Endothelial cell of umbilical vein (primary cell): ENCODE measurements around the gene PCSK9. TPM values are rescaled to one million over a fixed set of nuclear protein-coding genes. Genes with fewer than 3 reads are reported as not detected.

Source experiments
- BruUV-seq: library from RNA; stranded (reverse); fragments of 400-500 nt; replicated peaks from 2 replicates; lab custom pipeline; 2021; lab: Mats Ljungman, UMichigan
- CTCF ChIA-PET: fragments of 300-600, 350-600 bp; sonication (Branson Sonifier 250); formaldehyde crosslinking; loops from one replicate; lab custom pipeline; 2021; ENCODE audit warnings: antibody characterized with exemption, inconsistent platforms; lab: Charles Lee
- POLR2A ChIA-PET: fragments of 300-600, 350-600 bp; sonication (Branson Sonifier 250); formaldehyde crosslinking; loops from one replicate; lab custom pipeline; 2021; ENCODE audit warnings: antibody characterized with exemption, inconsistent platforms; lab: Charles Lee
- DNase-seq: peaks from one replicate; pipeline ENCODE4 v3.0.0-alpha.2; 2011; ENCODE audit warnings: low read depth, low spot score
- FAIRE-seq: peaks from 2 replicates; lab custom pipeline; 2011; peaks lifted over from hg19 to GRCh38; lab: Jason Lieb, UNC
- H2AFZ ChIP-seq: 2 replicates; pipeline ENCODE4 v1.6.0; 2012; ENCODE audit warnings: low read depth, low read length, control low read depth, inconsistent platforms
- H3K27ac ChIP-seq: 2 replicates; pipeline ENCODE4 v1.5.1; 2011; ENCODE audit warnings: low read depth, mild to moderate bottlenecking, control low read depth, low read length, moderate library complexity; ENCODE audit not compliant: insufficient read depth
- H3K27me3 ChIP-seq, 2 experiments: 2 replicates each; pipeline versions ENCODE4 v1.6.0 to v1.6.1; 2011; ENCODE audit warnings: low read length in 2 of 2, mixed read lengths in 1 of 2; ENCODE audit not compliant: control insufficient read depth in 2 of 2, insufficient read depth in 2 of 2
- H3K36me3 ChIP-seq, 2 experiments: 2 replicates in 1 of 2; 3 replicates in 1 of 2; pipeline ENCODE4 v1.5.1; 2011; ENCODE audit warnings: low read length in 2 of 2, mild to moderate bottlenecking in 1 of 2, moderate library complexity in 1 of 2; ENCODE audit not compliant: control insufficient read depth in 2 of 2, insufficient read depth in 2 of 2; ENCODE audit errors: extremely low read depth in 1 of 2
- H3K4me1 ChIP-seq: 3 replicates; pipeline ENCODE4 v1.5.1; 2011; ENCODE audit warnings: mild to moderate bottlenecking, low read length; ENCODE audit not compliant: control insufficient read depth, insufficient read depth; ENCODE audit errors: extremely low read depth
- H3K4me2 ChIP-seq: 2 replicates; pipeline ENCODE4 v1.6.1; 2011; ENCODE audit warnings: low read length, control low read depth, mixed read lengths; ENCODE audit not compliant: insufficient read depth
- H3K4me3 ChIP-seq, 3 experiments: fragments of 200-600 bp in 1 of 3; sonication (generic), shearing (Covaris generic) in 1 of 3; replicated peaks in 1 of 3; 2 replicates each; pipeline ENCODE4 v1.5.1; 2011 to 2016; ENCODE audit warnings: control low read depth in 3 of 3, low read length in 3 of 3, mild to moderate bottlenecking in 2 of 3, inconsistent platforms in 1 of 3, low read depth in 1 of 3, moderate library complexity in 1 of 3; ENCODE audit not compliant: insufficient read depth in 1 of 3
- H3K79me2 ChIP-seq: 2 replicates; pipeline ENCODE4 v1.6.0; 2012; ENCODE audit warnings: low read length, inconsistent platforms; ENCODE audit not compliant: control insufficient read depth, insufficient read depth
- H3K9ac ChIP-seq: replicated peaks from 2 replicates; pipeline ENCODE3; 2011; ENCODE audit warnings: low read length, control low read depth; ENCODE audit not compliant: insufficient read depth; ENCODE audit errors: extremely low read depth
- H3K9me1 ChIP-seq: replicated peaks from 3 replicates; pipeline ENCODE4 v1.6.0; 2011; ENCODE audit warnings: mild to moderate bottlenecking, low read length; ENCODE audit not compliant: control insufficient read depth, insufficient read depth; ENCODE audit errors: extremely low read depth
- H3K9me3 ChIP-seq: replicated peaks from 2 replicates; pipeline ENCODE4 v1.5.1; 2012; ENCODE audit warnings: low read length, inconsistent platforms; ENCODE audit not compliant: control insufficient read depth, insufficient read depth
- H4K20me1 ChIP-seq: replicated peaks from 2 replicates; pipeline ENCODE3; 2011; ENCODE audit warnings: mild to moderate bottlenecking, low read length; ENCODE audit not compliant: control insufficient read depth, insufficient read depth; ENCODE audit errors: extremely low read depth
- EZH2 ChIP-seq: IDR thresholded peaks from 2 replicates; pipeline ENCODE4 v1.6.1; 2012; ENCODE audit warnings: borderline replicate concordance, low read depth, mild to moderate bottlenecking, moderate library complexity, low read length, inconsistent platforms; ENCODE audit not compliant: severe bottlenecking
- FOS ChIP-seq: IDR thresholded peaks from 2 replicates; pipeline ENCODE4 v1.6.1; 2011; ENCODE audit warnings: mild to moderate bottlenecking, low read length, moderate library complexity, borderline replicate concordance; ENCODE audit not compliant: insufficient read depth
- GATA2 ChIP-seq: IDR thresholded peaks from 2 replicates; pipeline ENCODE4 v1.7.0; 2011; ENCODE audit warnings: low read depth, mild to moderate bottlenecking, moderate library complexity, mixed read lengths, low read length; ENCODE audit not compliant: insufficient read length, insufficient read depth
- JUN ChIP-seq: IDR thresholded peaks from 2 replicates; pipeline ENCODE4 v1.6.1; 2011; ENCODE audit warnings: borderline replicate concordance, low read depth; ENCODE audit not compliant: insufficient read length, insufficient read depth
- MYC ChIP-seq: IDR thresholded peaks from one replicate; pipeline ENCODE4 v1.6.1; 2011; ENCODE audit warnings: mild to moderate bottlenecking, low read depth, low read length
- POLR2A ChIP-seq: IDR thresholded peaks from 2 replicates; pipeline ENCODE4 v1.6.1; 2012; ENCODE audit warnings: low read depth, mild to moderate bottlenecking, control low read depth, low read length
- POLR2AphosphoS5 ChIP-seq: IDR thresholded peaks from 2 replicates; pipeline ENCODE4 v1.6.1; 2012; ENCODE audit warnings: low read depth, mild to moderate bottlenecking, control low read depth, low read length, moderate library complexity; ENCODE audit not compliant: insufficient read depth
- dilution Hi-C: fragments of 300-500 bp; cut with MboI; formaldehyde crosslinking; loops from one replicate; pipeline ENCODE4 v1.15.0; 2019; ENCODE audit warnings: low sequenced_read_pairs; ENCODE audit not compliant: extremely low pct_ligation_motif_present
- intact Hi-C: fragments of 100-400 bp; cut with micrococcal nuclease; formaldehyde crosslinking; loops from one replicate; pipeline ENCODE4 v1.10.0; 2022
- polyA plus RNA-seq, 4 experiments: library from polyadenylated mRNA; depleted of rRNA in 3 of 4; stranded (reverse) in 3 of 4; unstranded in 1 of 4; fragments of >200 nt; gene quantifications; 2 replicates each; pipeline versions ENCODE4 v1.2.1 to v1.2.3, GENCODE V29; 2011 to 2012; ENCODE audit warnings: missing spikeins in 1 of 4
- total RNA-seq: library from RNA; stranded (reverse); gene quantifications from 2 replicates; pipeline ENCODE4 v1.2.3, GENCODE V29; 2021
- TF ChIP-seq, protein P1 (sequence below), 2 donors: IDR thresholded peaks; 1 replicate in 1 of 2; 2 replicates in 1 of 2; pipeline ENCODE4 v1.5.1; 2011; ENCODE audit warnings: low read length in 2 of 2, mild to moderate bottlenecking in 2 of 2, moderate library complexity in 2 of 2, control low read depth in 1 of 2, inconsistent platforms in 1 of 2, low read depth in 1 of 2; ENCODE audit not compliant: insufficient read depth in 1 of 2; ENCODE audit errors: extremely low read depth in 1 of 2
- TF ChIP-seq, protein P2 (sequence below): IDR thresholded peaks from 2 replicates; pipeline ENCODE4 v1.6.1; 2011; ENCODE audit not compliant: insufficient read depth, insufficient read length

PCSK9 gene
- total and polyA plus RNA-seq, 2 donors (not counting 3 experiments of a cell fraction or from before 2014, with no cell fraction given), result 0.17 to 0.35 TPM

DNA sequence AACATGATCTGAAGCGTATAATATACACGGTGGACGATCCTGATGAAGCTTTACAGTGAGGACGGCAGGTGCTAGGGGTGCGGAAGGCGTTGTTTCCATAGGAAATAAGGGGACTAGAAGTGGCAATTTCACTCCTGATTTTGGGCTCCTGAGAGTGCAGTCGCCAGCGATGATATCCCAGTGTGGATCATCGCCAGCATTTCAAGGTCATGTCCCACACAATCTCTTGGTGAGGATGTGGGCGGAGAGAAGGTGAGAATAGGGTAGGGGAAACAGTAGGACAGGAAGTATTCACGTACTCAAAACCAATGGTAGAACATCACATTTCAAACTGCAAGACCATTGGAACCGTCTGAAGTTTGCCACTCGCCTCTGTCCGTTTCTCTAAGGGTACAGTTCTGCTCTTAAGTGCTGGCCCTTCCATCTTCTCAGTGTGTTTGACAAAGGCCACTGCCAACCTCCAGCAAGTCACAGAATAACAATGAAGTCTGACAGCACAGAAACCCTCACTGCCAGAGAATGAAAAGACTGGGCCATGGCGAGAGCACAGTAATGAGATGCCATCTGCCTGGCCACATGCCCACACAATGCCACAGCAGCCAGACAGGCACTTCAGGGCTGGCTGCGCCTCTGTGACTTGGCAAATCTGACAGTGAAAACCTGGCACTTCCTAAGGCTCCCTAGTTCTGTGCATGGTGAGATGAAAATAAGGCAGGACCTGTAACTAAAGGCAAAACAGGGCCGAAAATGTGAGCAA lies 27.9 kb downstream of the PCSK9 start:
- TF ChIP-seq, protein P1, sequence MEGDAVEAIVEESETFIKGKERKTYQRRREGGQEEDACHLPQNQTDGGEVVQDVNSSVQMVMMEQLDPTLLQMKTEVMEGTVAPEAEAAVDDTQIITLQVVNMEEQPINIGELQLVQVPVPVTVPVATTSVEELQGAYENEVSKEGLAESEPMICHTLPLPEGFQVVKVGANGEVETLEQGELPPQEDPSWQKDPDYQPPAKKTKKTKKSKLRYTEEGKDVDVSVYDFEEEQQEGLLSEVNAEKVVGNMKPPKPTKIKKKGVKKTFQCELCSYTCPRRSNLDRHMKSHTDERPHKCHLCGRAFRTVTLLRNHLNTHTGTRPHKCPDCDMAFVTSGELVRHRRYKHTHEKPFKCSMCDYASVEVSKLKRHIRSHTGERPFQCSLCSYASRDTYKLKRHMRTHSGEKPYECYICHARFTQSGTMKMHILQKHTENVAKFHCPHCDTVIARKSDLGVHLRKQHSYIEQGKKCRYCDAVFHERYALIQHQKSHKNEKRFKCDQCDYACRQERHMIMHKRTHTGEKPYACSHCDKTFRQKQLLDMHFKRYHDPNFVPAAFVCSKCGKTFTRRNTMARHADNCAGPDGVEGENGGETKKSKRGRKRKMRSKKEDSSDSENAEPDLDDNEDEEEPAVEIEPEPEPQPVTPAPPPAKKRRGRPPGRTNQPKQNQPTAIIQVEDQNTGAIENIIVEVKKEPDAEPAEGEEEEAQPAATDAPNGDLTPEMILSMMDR (IDR thresholded peaks at IDR 0.05; ENCODE audit: extremely low read depth in 1 of 2, insufficient read depth in 1 of 2, low read depth in 1 of 2, low read length in 2 of 2), result no peak
- TF ChIP-seq POLR2AphosphoS5, result no peak
- Histone ChIP-seq H3K27ac (no peak overlapping the region), H3K9me1 (no peaks in the 10 kb centered on the region), H2AFZ (no peak overlapping the region), H3K9me3 (no peaks in the 10 kb centered on the region), H3K36me3 (peaks cover 5 to 22% of the 10 kb centered on the region in 2 experiments), H3K79me2 (no peaks in the 10 kb centered on the region), H3K4me1 (no peaks in the 10 kb centered on the region), H3K4me3 (no peak overlapping the region), H3K27me3 (no peaks in the 10 kb centered on the region), H3K4me2 (no peak overlapping the region), H3K9ac (no peak overlapping the region), H4K20me1 (no peaks in the 10 kb centered on the region)
- FAIRE-seq (no peak), DNase-seq (no peak)
- intact Hi-C loops, result no loop called here
- no TSS peak for BruUV-seq
- POLR2A ChIA-PET, result no interaction called here
- dilution Hi-C loops, result no loop called here
- CTCF ChIA-PET, result interaction anchor here (1.5 kb wide), 1 partner anchor 122 kb away, joined by 3 read pairs; no protein-coding TSS in a partner anchor

DNA sequence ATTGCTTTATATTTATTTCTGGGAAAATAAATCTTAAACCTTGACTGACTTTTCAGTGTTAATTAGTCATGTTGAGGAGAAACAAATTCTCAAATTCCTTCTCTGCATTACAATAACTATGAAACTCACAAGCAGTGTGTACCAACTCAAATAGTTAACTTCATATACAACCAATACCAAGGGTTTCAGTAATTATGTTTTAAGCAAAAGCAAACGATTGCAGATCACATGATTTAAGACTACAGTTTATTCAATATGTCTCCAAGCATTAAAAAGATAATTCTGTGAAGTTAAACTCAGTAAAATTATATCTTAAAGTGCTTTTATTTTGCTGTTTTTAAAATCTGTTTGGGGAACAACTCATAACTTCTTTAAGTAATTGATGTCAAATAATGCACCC lies 28.6 kb downstream of the PCSK9 start:
- intact Hi-C loops, result no loop called here
- no peaks in the 10 kb centered on the region for H3K4me1 ChIP-seq
- H3K4me2 ChIP-seq, result no peak overlapping the region
- DNase-seq (no peak), FAIRE-seq (no peak)
- dilution Hi-C loops, result no loop called here
- H3K4me3 ChIP-seq, result no peak overlapping the region
- H3K27ac ChIP-seq, result no peak overlapping the region
- H3K79me2 ChIP-seq, result no peaks in the 10 kb centered on the region
- no peak overlapping the region for H2AFZ ChIP-seq
- CTCF ChIA-PET, result interaction anchor here (1.2 kb wide), 1 partner anchor 123 kb away, joined by 5 read pairs; no protein-coding TSS in a partner anchor
- no peaks in the 10 kb centered on the region for H3K27me3 ChIP-seq
- POLR2A ChIA-PET, result no interaction called here
- no peaks in the 10 kb centered on the region for H3K9me3 ChIP-seq
- no peak overlapping the region for H3K9ac ChIP-seq
- BruUV-seq, result no TSS peak
- TF ChIP-seq, protein P2, sequence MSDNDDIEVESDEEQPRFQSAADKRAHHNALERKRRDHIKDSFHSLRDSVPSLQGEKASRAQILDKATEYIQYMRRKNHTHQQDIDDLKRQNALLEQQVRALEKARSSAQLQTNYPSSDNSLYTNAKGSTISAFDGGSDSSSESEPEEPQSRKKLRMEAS, result no peak
- TF ChIP-seq EZH2, result no peak
- no peak for TF ChIP-seq FOS
- TF ChIP-seq JUN, result no peak
- TF ChIP-seq, protein P1 (IDR thresholded peaks at IDR 0.05; ENCODE audit: extremely low read depth in 1 of 2, insufficient read depth in 1 of 2, low read depth in 1 of 2, low read length in 2 of 2), result no peak
- TF ChIP-seq GATA2, result no peak
- no peak for TF ChIP-seq MYC
- no peak for TF ChIP-seq POLR2AphosphoS5
- no peak for TF ChIP-seq POLR2A
- no peaks in the 10 kb centered on the region for H4K20me1 ChIP-seq
- peaks cover 7 to 24% of the 10 kb centered on the region in 2 experiments for H3K36me3 ChIP-seq
- no peaks in the 10 kb centered on the region for H3K9me1 ChIP-seq
